Activated naive CD4-positive, alpha-beta T cell treated with anti-CD3 and anti-CD28 coated beads, Interleukin-2, amount 50 U/mL, for 16 hours (primary cell): ENCODE measurements around the gene GTPBP1.
A peak's percentile ranks its signal among the peaks of the same experiment; 100 is the strongest.

Experiments
- DNase-seq: peaks from one replicate; pipeline ENCODE4 v3.0.0-alpha.2; 2020

Gene GTPBP1

GRCh38 chr22:38761202-38762162 is 55.7 kb downstream of the GTPBP1 start:
- DNase-seq, result no peak

GRCh38 chr22:38762551-38762983 is 56.8 kb downstream of the GTPBP1 start:
- no peak for DNase-seq

- DNase-seq, result peak; percentile 35
Measured at GRCh38 chr22:38766076-38766777, 60.5 kb downstream of the GTPBP1 start.

- DNase-seq, result no peak
Measured at GRCh38 chr22:38767313-38767712, 61.6 kb downstream of the GTPBP1 start.

GRCh38 chr22:38768036-38768435 is 62.3 kb downstream of the GTPBP1 start:
- DNase-seq, result no peak

GRCh38 chr22:38770257-38770949 is 64.7 kb downstream of the GTPBP1 start:
- DNase-seq, result no peak

GRCh38 chr22:38772623-38772873 is 66.8 kb downstream of the GTPBP1 start:
- DNase-seq, result no peak

- DNase-seq, result no peak
Measured at GRCh38 chr22:38773363-38773946, 67.7 kb downstream of the GTPBP1 start.

GRCh38 chr22:38774496-38775166 is 68.9 kb downstream of the GTPBP1 start:
- no peak for DNase-seq

- DNase-seq, result no peak
Measured at GRCh38 chr22:38775656-38776055, 69.9 kb downstream of the GTPBP1 start.

- no peak for DNase-seq
Measured at GRCh38 chr22:38776086-38776485, 70.3 kb downstream of the GTPBP1 start.

GRCh38 chr22:38777087-38777671 is 71.4 kb downstream of the GTPBP1 start:
- no peak for DNase-seq

- DNase-seq, result no peak
Measured at GRCh38 chr22:38781033-38781432, 75.3 kb downstream of the GTPBP1 start.

- no peak for DNase-seq
Measured at GRCh38 chr22:38782402-38783094, 76.8 kb downstream of the GTPBP1 start.
